Stimulated activated CD4-positive, alpha-beta T cell treated with anti-CD3 and anti-CD28 coated beads, Interleukin-2, amount 100 ng/mL, for 4 hours (primary cell): Measurements from ENCODE around the gene SMARCA4.
"Not testable (repeated sequence)": the region's sequence is repeated elsewhere in the genome, so short reads cannot be mapped to it uniquely, and the experiment has no call there.

Experiments
- DNase-seq: peaks from one replicate; pipeline ENCODE4 v3.0.0-alpha.2; 2020; ENCODE audit warnings: low read depth

SMARCA4 gene

DNA sequence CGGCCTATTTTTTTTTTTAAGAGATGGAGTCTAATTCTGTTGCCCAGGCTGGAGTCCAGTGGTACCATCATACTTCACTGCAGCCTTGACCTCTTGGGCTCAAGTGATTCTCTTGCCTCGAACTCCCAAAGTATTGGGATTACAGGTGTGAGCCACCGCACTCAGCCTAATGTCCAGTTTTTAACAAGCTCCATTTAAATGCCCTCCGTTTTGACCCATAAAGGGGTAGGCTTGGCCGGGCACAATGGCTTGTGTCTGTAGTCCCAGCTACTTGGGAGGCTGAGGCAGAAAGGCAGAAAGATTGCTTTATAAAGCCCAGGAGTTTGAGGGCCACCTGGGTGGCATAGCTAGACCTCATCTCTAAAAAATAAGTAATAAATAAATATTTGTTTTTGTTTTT is 140.2 kb downstream of the SMARCA4 start:
- DNase-seq, result no peak

DNA sequence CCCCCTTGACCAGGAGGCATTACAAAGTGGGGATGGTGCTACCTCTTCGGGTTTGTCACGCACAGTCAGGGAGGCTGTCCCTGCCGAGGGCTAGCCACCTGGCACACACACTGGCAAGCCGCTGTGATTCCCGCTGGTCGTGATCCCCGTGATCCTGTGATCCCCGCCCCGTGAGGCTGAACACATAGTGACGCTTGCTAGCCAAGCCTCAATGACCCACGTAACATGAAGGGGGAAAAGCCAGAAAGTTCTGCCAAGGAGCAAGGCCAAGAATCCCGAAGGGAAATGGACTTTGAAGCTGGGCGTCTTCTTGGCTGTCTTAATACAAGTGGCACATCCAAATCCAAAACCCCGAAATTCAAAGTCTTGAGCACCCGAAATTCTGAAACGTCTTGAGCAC is 142.1 kb downstream of the SMARCA4 start:
- no peak for DNase-seq

DNA sequence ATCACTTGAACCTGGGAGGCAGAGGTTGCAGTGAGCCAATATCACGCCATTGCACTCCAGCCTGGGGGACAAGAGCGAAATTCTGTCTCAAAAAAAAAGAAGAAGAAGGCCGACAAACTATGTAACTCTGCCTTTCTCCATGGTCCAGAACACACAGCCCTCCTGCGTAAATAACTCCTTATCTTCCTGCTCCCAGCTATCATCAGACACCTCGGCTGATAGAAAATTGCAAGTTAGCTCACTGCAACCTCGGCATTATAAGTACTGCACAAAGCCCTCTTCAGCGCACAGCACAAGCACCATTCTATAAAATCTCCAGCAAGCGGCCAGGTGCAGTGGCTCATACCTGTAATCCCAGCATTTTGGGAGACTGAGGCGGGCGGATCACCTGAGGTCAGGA is 142.8 kb downstream of the SMARCA4 start:
- DNase-seq, result not testable (repeated sequence)

DNA sequence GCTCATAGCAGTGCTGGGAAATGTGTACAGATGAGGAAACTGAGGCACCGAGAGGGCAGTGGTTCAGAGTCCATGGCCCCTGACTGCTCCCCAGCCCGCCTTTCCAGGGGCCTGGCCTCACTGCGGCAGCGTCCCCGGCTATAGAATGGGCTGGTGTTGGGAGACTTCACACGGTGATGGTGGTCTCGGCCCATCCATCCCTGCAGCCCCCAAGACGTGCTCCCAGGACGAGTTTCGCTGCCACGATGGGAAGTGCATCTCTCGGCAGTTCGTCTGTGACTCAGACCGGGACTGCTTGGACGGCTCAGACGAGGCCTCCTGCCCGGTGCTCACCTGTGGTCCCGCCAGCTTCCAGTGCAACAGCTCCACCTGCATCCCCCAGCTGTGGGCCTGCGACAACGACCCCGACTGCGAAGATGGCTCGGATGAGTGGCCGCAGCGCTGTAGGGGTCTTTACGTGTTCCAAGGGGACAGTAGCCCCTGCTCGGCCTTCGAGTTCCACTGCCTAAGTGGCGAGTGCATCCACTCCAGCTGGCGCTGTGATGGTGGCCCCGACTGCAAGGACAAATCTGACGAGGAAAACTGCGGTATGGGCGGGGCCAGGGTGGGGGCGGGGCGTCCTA is 144.3 kb downstream of the SMARCA4 start:
- DNase-seq, result no peak

DNA sequence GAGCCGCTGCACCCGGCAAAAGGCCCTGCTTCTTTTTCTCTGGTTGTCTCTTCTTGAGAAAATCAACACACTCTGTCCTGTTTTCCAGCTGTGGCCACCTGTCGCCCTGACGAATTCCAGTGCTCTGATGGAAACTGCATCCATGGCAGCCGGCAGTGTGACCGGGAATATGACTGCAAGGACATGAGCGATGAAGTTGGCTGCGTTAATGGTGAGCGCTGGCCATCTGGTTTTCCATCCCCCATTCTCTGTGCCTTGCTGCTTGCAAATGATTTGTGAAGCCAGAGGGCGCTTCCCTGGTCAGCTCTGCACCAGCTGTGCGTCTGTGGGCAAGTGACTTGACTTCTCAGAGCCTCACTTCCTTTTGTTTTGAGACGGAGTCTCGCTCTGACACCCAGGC is 145.6 kb downstream of the SMARCA4 start:
- DNase-seq, result no peak

DNA sequence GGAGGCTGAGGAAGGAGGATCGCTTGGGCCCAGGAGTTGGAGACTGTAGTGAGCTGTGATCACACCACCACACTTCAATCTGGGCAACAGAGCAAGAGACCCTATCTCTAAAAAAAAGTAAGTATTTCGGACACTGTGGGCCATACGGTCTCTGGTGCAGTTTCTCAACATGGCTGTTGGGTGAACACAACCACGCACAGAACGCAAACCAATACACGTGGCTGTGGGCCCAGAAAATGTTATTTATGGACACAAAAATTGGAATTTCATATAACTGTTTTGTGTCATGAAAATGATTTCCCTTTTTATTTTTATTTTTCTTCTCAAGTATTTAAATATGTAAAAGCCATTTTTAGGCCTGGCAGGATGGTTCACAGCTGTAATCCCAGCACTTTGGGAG is 147.9 kb downstream of the SMARCA4 start:
- no peak for DNase-seq

DNA sequence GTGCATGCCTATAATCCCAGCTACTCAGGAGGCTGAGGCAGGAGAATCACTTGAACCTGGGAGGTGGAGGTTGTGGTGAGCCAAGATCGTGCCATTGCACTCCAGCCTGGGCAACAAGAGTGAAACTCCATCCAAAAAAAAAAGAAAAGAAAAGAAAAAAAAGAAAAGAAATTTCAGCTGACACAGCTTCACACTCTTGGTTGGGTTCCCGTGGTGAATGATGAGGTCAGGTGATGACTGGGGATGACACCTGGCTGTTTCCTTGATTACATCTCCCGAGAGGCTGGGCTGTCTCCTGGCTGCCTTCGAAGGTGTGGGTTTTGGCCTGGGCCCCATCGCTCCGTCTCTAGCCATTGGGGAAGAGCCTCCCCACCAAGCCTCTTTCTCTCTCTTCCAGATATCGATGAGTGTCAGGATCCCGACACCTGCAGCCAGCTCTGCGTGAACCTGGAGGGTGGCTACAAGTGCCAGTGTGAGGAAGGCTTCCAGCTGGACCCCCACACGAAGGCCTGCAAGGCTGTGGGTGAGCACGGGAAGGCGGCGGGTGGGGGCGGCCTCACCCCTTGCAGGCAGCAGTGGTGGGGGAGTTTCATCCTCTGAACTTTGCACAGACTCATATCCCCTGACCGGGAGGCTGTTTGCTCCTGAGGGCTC is 150.4 kb downstream of the SMARCA4 start:
- no peak for DNase-seq

DNA sequence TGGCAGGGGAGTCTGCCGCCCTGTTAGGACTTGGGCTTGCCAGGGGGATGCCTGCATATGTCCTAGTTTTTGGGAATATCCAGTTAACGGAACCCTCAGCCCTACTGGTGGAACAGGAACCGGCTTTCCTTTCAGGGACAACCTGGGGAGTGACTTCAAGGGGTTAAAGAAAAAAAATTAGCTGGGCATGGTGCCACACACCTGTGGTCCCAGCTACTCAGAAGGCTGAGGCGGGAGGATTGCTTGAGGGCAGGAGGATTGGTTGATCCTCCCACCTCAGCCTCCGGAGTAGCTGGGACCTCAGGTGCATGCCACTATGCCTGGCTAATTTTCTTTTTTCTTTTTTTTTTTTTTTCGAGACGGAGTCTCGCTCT is 150.9 kb downstream of the SMARCA4 start:
- DNase-seq, result no peak
